OCI-LY3 (cell line): Measurements from ENCODE around the gene NLE1.
A peak's percentile ranks its signal among the peaks of the same experiment; 100 is the strongest.
"Not testable (repeated sequence)": the region's sequence is repeated elsewhere in the genome, so short reads cannot be mapped to it uniquely, and the experiment has no call there.

Experiments used
- H2AFZ ChIP-seq: fragments of 200-600, 300-600 bp; shearing (Covaris generic); 2 replicates; pipeline ENCODE4 v1.6.0; 2014; ENCODE audit warnings: antibody characterized with exemption, low read depth, low read length
- H3K27ac ChIP-seq: fragments of 200-600, 300-600 bp; sonication (generic); 2 replicates; pipeline ENCODE4 v1.5.1; 2014; ENCODE audit warnings: mild to moderate bottlenecking, low read length, moderate library complexity, mixed read lengths
- H3K27me3 ChIP-seq: fragments of 200-600, 300-600 bp; sonication (generic); 2 replicates; pipeline ENCODE4 v1.6.1; 2014; ENCODE audit warnings: low read depth, low read length, mixed read lengths
- H3K36me3 ChIP-seq: fragments of 200-600, 300-600 bp; sonication (generic); replicated peaks from 2 replicates; pipeline ENCODE3; 2014; ENCODE audit warnings: low read depth, low read length, mixed read lengths
- H3K4me1 ChIP-seq: fragments of 300-600, 200-600 bp; sonication (generic); 2 replicates; pipeline ENCODE4 v1.6.1; 2014; ENCODE audit warnings: low read length, mixed read lengths
- H3K4me2 ChIP-seq: fragments of 200-600, 300-600 bp; sonication (generic); 2 replicates; pipeline ENCODE4 v1.6.1; 2014; ENCODE audit warnings: low read length, mixed read lengths
- H3K4me3 ChIP-seq: fragments of 300-600, 200-600 bp; sonication (generic); 2 replicates; pipeline ENCODE4 v1.5.1; 2014; ENCODE audit warnings: antibody characterized with exemption, mild to moderate bottlenecking, low read length, moderate library complexity
- H3K79me2 ChIP-seq: fragments of 300-600, 200-600 bp; shearing (Covaris generic); 2 replicates; pipeline ENCODE4 v1.6.1; 2014; ENCODE audit warnings: mild to moderate bottlenecking, low read length, mixed read lengths
- H3K9ac ChIP-seq: fragments of 300-600, 200-600 bp; shearing (Covaris generic); 2 replicates; pipeline ENCODE4 v1.6.0; 2014; ENCODE audit warnings: mild to moderate bottlenecking, low read length, moderate library complexity
- H3K9me3 ChIP-seq: fragments of 200-600, 300-600 bp; shearing (Covaris generic); 2 replicates; pipeline ENCODE4 v1.6.1; 2014; ENCODE audit warnings: low read length, mixed read lengths; ENCODE audit not compliant: insufficient read depth
- H4K20me1 ChIP-seq: fragments of 200-600, 300-600 bp; sonication (generic); 2 replicates; pipeline ENCODE4 v1.6.1; 2016; ENCODE audit warnings: low read length, mixed read lengths; ENCODE audit not compliant: insufficient read depth
- CTCF ChIP-seq: fragments of 200-600, 300-600 bp; sonication (generic); IDR thresholded peaks from 2 replicates; pipeline ENCODE4 v1.5.1; 2014; ENCODE audit warnings: antibody characterized with exemption, low read length, low read depth
- EZH2phosphoT487 ChIP-seq: fragments of 200-600 bp; shearing (Covaris generic); IDR thresholded peaks from 2 replicates; pipeline ENCODE4 v1.6.1; 2018; ENCODE audit warnings: antibody characterized with exemption, mixed run types, low read depth

Gene NLE1

GRCh38 chr17:35187481-35187880 lies 45.4 kb upstream of the NLE1 start:
- Histone ChIP-seq H4K20me1 (no peaks in the 10 kb centered on the region), H3K4me1 (peaks cover 23% of the 10 kb centered on the region), H3K79me2 (no peaks in the 10 kb centered on the region), H3K27me3 (0 out of 2 replicates have a peak, but pooled peaks cover 2% of the 10 kb centered on the region), H2AFZ (no peak overlapping the region), H3K4me2 (no peak overlapping the region), H3K9me3 (no peaks in the 10 kb centered on the region), H3K27ac (no peak overlapping the region), H3K36me3 (peaks cover 3% of the 10 kb centered on the region), H3K9ac (no peak overlapping the region), H3K4me3 (no peak overlapping the region)
- TF ChIP-seq EZH2phosphoT487, result no peak
- TF ChIP-seq CTCF, result no peak

- no peaks in the 10 kb centered on the region for H3K79me2 ChIP-seq
- H4K20me1 ChIP-seq, result no peaks in the 10 kb centered on the region
- H3K4me1 ChIP-seq, result peaks cover 23% of the 10 kb centered on the region
- peak overlapping the region; percentile 79 for H3K27ac ChIP-seq
- H3K27me3 ChIP-seq, result 0 out of 2 replicates have a peak, but pooled peaks cover 2% of the 10 kb centered on the region
- peak overlapping the region; percentile 22; the same call in 1 of the 2 replicates for H3K9ac ChIP-seq
- peak overlapping the region; percentile 63; the same call in 1 of the 2 replicates for H2AFZ ChIP-seq
- peak overlapping the region; percentile 51 for H3K4me3 ChIP-seq
- peak overlapping the region; percentile 62 for H3K4me2 ChIP-seq
- H3K36me3 ChIP-seq, result peaks cover 3% of the 10 kb centered on the region
- H3K9me3 ChIP-seq, result no peaks in the 10 kb centered on the region
- TF ChIP-seq CTCF (no peak), EZH2phosphoT487 (no peak)
Measured at GRCh38 chr17:35185849-35186248, 43.7 kb upstream of the NLE1 start.

- H3K4me3 ChIP-seq, result no peak overlapping the region
- H3K9ac ChIP-seq, result no peak overlapping the region
- H3K27me3 ChIP-seq, result 0 out of 2 replicates have a peak, but pooled peaks cover 2% of the 10 kb centered on the region
- H3K36me3 ChIP-seq, result peaks cover 3% of the 10 kb centered on the region
- no peaks in the 10 kb centered on the region for H4K20me1 ChIP-seq
- no peak overlapping the region for H3K4me2 ChIP-seq
- no peak overlapping the region for H3K27ac ChIP-seq
- H3K4me1 ChIP-seq, result peaks cover 23% of the 10 kb centered on the region
- TF ChIP-seq EZH2phosphoT487, result no peak
- TF ChIP-seq CTCF, result 0 out of 2 replicates have a peak, but pooled peaks have one; percentile 12
- H2AFZ ChIP-seq, result no peak overlapping the region
- H3K79me2 ChIP-seq, result no peaks in the 10 kb centered on the region
- H3K9me3 ChIP-seq, result no peaks in the 10 kb centered on the region
Measured at GRCh38 chr17:35184274-35184673, 42.2 kb upstream of the NLE1 start.

- peaks cover 3% of the 10 kb centered on the region for H3K36me3 ChIP-seq
- H2AFZ ChIP-seq, result no peak overlapping the region
- no peaks in the 10 kb centered on the region for H3K9me3 ChIP-seq
- no peak for TF ChIP-seq EZH2phosphoT487
- TF ChIP-seq CTCF, result no peak
- H3K27ac ChIP-seq, result no peak overlapping the region
- H3K79me2 ChIP-seq, result no peaks in the 10 kb centered on the region
- no peak overlapping the region for H3K9ac ChIP-seq
- H3K27me3 ChIP-seq, result 0 out of 2 replicates have a peak, but pooled peaks cover 2% of the 10 kb centered on the region
- no peak overlapping the region for H3K4me2 ChIP-seq
- H3K4me3 ChIP-seq, result no peak overlapping the region
- H4K20me1 ChIP-seq, result no peaks in the 10 kb centered on the region
- peaks cover 23% of the 10 kb centered on the region for H3K4me1 ChIP-seq
Measured at GRCh38 chr17:35183332-35183731, 41.2 kb upstream of the NLE1 start.

- not testable (repeated sequence) for H3K27ac ChIP-seq, H2AFZ ChIP-seq, H3K4me2 ChIP-seq, H3K36me3 ChIP-seq, H3K4me1 ChIP-seq, H3K4me3 ChIP-seq, H3K27me3 ChIP-seq, H3K9ac ChIP-seq, H3K9me3 ChIP-seq, H3K79me2 ChIP-seq, H4K20me1 ChIP-seq
Measured at GRCh38 chr17:35179379-35179778, 37.3 kb upstream of the NLE1 start.
